HepG2 (cell line): ENCODE results near the gene CNP. TPM values are rescaled to one million over a fixed set of nuclear protein-coding genes. Genes with fewer than 3 reads are reported as not detected.

ENCODE experiments used
- ATF7 ChIP-seq, 2 experiments: fragments of 450-650 bp in 1 of 2; sonication (generic) in 1 of 2; formaldehyde crosslinking in 1 of 2; IDR thresholded peaks; 2 replicates each; pipeline versions ENCODE4 v1.4.0 to v1.6.1; 2016 to 2020; ENCODE audit warnings: antibody characterized with exemption in 1 of 2, mild to moderate bottlenecking in 1 of 2, missing genetic modification reagents in 1 of 2
- ATM ChIP-seq: fragments of 450-650 bp; IDR thresholded peaks from 2 replicates; pipeline ENCODE4 v1.7.1; 2017; ENCODE audit warnings: mild to moderate bottlenecking, borderline replicate concordance
- CAMTA2 ChIP-seq: sonication (generic); formaldehyde crosslinking; IDR thresholded peaks from 2 replicates; pipeline ENCODE4 v1.4.0; 2020; ENCODE audit warnings: mild to moderate bottlenecking, missing genetic modification reagents, borderline replicate concordance
- CREB1 ChIP-seq, 2 experiments: fragments of 450-650 bp in 1 of 2; IDR thresholded peaks; 2 replicates each; pipeline ENCODE4 v1.6.1; 2016 to 2017; ENCODE audit warnings: control low read depth in 1 of 2, mild to moderate bottlenecking in 1 of 2, missing compliant biosample characterization in 1 of 2, missing genetic modification characterization in 1 of 2
- DNMT3B ChIP-seq: conservative IDR thresholded peaks from 2 replicates; pipeline ENCODE4 v1.6.1; 2016; ENCODE audit warnings: missing biosample characterization, control low read depth
- DR1 ChIP-seq: sonication (generic); formaldehyde crosslinking; IDR thresholded peaks from 2 replicates; pipeline ENCODE4 v1.8.0; 2021; ENCODE audit warnings: mild to moderate bottlenecking, missing genetic modification reagents, inconsistent platforms
- GZF1 ChIP-seq: sonication (generic); formaldehyde crosslinking; IDR thresholded peaks from 2 replicates; pipeline ENCODE4 v1.5.1; 2020; ENCODE audit warnings: mild to moderate bottlenecking, missing genetic modification reagents
- HDAC6 ChIP-seq: fragments of 200-600 bp; sonication (generic); IDR thresholded peaks from 2 replicates; pipeline ENCODE4 v1.7.0; 2017; ENCODE audit warnings: mild to moderate bottlenecking, antibody characterized with exemption, low read length, low read depth
- HNRNPUL1 ChIP-seq: fragments of 200-400 bp; formaldehyde crosslinking; IDR thresholded peaks from 2 replicates; pipeline ENCODE4 v1.6.1; 2017; ENCODE audit warnings: low read depth, mild to moderate bottlenecking, low read length, moderate library complexity
- JUNB ChIP-seq: sonication (generic); formaldehyde crosslinking; IDR thresholded peaks from 2 replicates; pipeline ENCODE4 v1.8.0; 2022; ENCODE audit warnings: missing genetic modification reagents, mild to moderate bottlenecking, borderline replicate concordance
- MBNL3 ChIP-seq: fragments of 250-450 bp; sonication (Bioruptor Pico); conservative IDR thresholded peaks from 2 replicates; pipeline ENCODE4 v1.8.0; 2022; ENCODE audit warnings: mild to moderate bottlenecking, inconsistent platforms
- POLR2A ChIP-seq, 2 experiments: IDR thresholded peaks; 2 replicates each; pipeline ENCODE4 v1.6.1; 2011; ENCODE audit warnings: low read depth in 2 of 2, low read length in 2 of 2, mild to moderate bottlenecking in 1 of 2, moderate library complexity in 1 of 2; ENCODE audit not compliant: insufficient read depth in 1 of 2
- SAFB2 ChIP-seq: sonication (generic); formaldehyde crosslinking; IDR thresholded peaks from 2 replicates; pipeline ENCODE4 v1.5.1; 2020; ENCODE audit warnings: missing genetic modification reagents, low read depth, mild to moderate bottlenecking, borderline replicate concordance
- SOX5 ChIP-seq: IDR thresholded peaks from 2 replicates; pipeline ENCODE4 v1.6.1; 2016; ENCODE audit warnings: borderline replicate concordance
- TCF7L2 ChIP-seq: IDR thresholded peaks from 2 replicates; pipeline ENCODE4 v1.6.1; 2011; ENCODE audit warnings: mild to moderate bottlenecking, low read depth, low read length, moderate library complexity
- TEF ChIP-seq: sonication (generic); formaldehyde crosslinking; IDR thresholded peaks from 2 replicates; pipeline ENCODE4 v1.5.0; 2020; ENCODE audit warnings: missing genetic modification reagents
- ZFP41 ChIP-seq: sonication (generic); formaldehyde crosslinking; IDR thresholded peaks from 2 replicates; pipeline ENCODE4 v1.4.0; 2020; ENCODE audit warnings: mild to moderate bottlenecking, missing genetic modification reagents, borderline replicate concordance
- ZNF24 ChIP-seq: fragments of 450-650 bp; IDR thresholded peaks from 2 replicates; pipeline ENCODE4 v1.6.1; 2017; ENCODE audit warnings: antibody characterized with exemption, mild to moderate bottlenecking
- ZNF350 ChIP-seq: sonication (generic); formaldehyde crosslinking; IDR thresholded peaks from 2 replicates; pipeline ENCODE4 v1.4.0; 2020; ENCODE audit warnings: mild to moderate bottlenecking, low read depth, missing genetic modification reagents, borderline replicate concordance
- ZNF496 ChIP-seq: sonication (generic); formaldehyde crosslinking; IDR thresholded peaks from 2 replicates; pipeline ENCODE4 v1.8.1; 2023; ENCODE audit warnings: mild to moderate bottlenecking, moderate library complexity, missing genetic modification reagents; ENCODE audit not compliant: insufficient replicate concordance
- ZNF672 ChIP-seq: sonication (generic); formaldehyde crosslinking; IDR thresholded peaks from 2 replicates; pipeline ENCODE4 v1.8.1; 2022; ENCODE audit warnings: missing genetic modification reagents
- ZSCAN30 ChIP-seq: sonication (generic); formaldehyde crosslinking; IDR thresholded peaks from 2 replicates; pipeline ENCODE4 v1.5.0; 2020; ENCODE audit warnings: mild to moderate bottlenecking, missing genetic modification reagents
- polyA plus RNA-seq, 8 experiments: library from polyadenylated mRNA; depleted of rRNA in 3 of 8; stranded (reverse) in 7 of 8; unstranded in 1 of 8; fragments of >200 nt; fragmentation: Illumina TruSeq in 4 of 8; extraction: Trizol in 4 of 8; gene quantifications; 2 replicates each; pipeline versions ENCODE4 v1.2.1 to v1.2.3, GENCODE V29; 2011 to 2016; ENCODE audit warnings: low read depth in 4 of 8, missing spikeins in 1 of 8, mixed read lengths in 1 of 8; ENCODE audit not compliant: insufficient read depth in 1 of 8
- total RNA-seq, 5 experiments: library from RNA; depleted of rRNA; stranded (reverse); fragments of >200 nt; fragmentation: Illumina TruSeq; extraction: Trizol; gene quantifications; 2 replicates each; pipeline ENCODE4 v1.2.3, GENCODE V29; 2016; ENCODE audit warnings: low read depth in 1 of 5
- TF ChIP-seq, protein P1 (sequence below): IDR thresholded peaks from 2 replicates; pipeline ENCODE4 v1.6.1; 2016; ENCODE audit warnings: missing genetic modification reagents, missing compliant biosample characterization
- TF ChIP-seq, protein P2 (sequence below): sonication (generic); formaldehyde crosslinking; IDR thresholded peaks from 2 replicates; pipeline ENCODE4 v1.5.0; 2020; ENCODE audit warnings: mild to moderate bottlenecking, missing genetic modification reagents
- TF ChIP-seq, protein P3 (sequence below): IDR thresholded peaks from 2 replicates; pipeline ENCODE4 v1.6.1; 2018; ENCODE audit warnings: missing genetic modification reagents

CNP gene
- total and polyA plus RNA-seq, 2 of the 13 experiments (the other 11 are each of a cell fraction or from before 2014, with no cell fraction given), result 97.2 to 161 TPM

GRCh38 chr17:41959336-41960095, 7.1 kb upstream of the CNP start (continued):
- TF ChIP-seq ZNF350 (CRISPR knock-in tag) (peak; percentile 56; the same call in 1 of the 2 replicates), ZNF24 (no peak), DNMT3B (CRISPR knock-in tag) (no peak), ZNF496 (CRISPR knock-in tag) (no peak), MBNL3 (CRISPR knock-in tag) (no peak), CAMTA2 (CRISPR knock-in tag) (no peak), HDAC6 (no peak), HNRNPUL1 (no peak), SOX5 (CRISPR knock-in tag) (no peak; the same call in 1 of the 2 replicates), ZFP41 (CRISPR knock-in tag) (no peak), TCF7L2 (no peak), DR1 (CRISPR knock-in tag) (no peak), ATM (no peak), CREB1 (IDR thresholded peaks at IDR 0.05) (no peak; the same call in 1 of the 2 replicates), CREB1 (CRISPR knock-in tag; IDR thresholded peaks at IDR 0.05) (no peak), TEF (peak; percentile 90), JUNB (CRISPR knock-in tag) (no peak), SAFB2 (CRISPR knock-in tag) (no peak; the same call in none of the 2 replicates), POLR2A (IDR thresholded peaks at IDR 0.05; ENCODE audit: insufficient read depth in 1 of 2, low read depth in 2 of 2, low read length in 2 of 2) (peak; percentile 45 to 57; a peak in 3 of 4 replicates), GZF1 (CRISPR knock-in tag) (peak; percentile 68; the same call in 1 of the 2 replicates), ZSCAN30 (CRISPR knock-in tag) (no peak), ZNF672 (CRISPR knock-in tag) (no peak), ATF7 (IDR thresholded peaks at IDR 0.05) (no peak), ATF7 (CRISPR knock-in tag; IDR thresholded peaks at IDR 0.05) (no peak)
- TF ChIP-seq, protein P1, sequence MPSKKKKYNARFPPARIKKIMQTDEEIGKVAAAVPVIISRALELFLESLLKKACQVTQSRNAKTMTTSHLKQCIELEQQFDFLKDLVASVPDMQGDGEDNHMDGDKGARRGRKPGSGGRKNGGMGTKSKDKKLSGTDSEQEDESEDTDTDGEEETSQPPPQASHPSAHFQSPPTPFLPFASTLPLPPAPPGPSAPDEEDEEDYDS (CRISPR knock-in tag), result peak; percentile 32
- TF ChIP-seq, protein P2, sequence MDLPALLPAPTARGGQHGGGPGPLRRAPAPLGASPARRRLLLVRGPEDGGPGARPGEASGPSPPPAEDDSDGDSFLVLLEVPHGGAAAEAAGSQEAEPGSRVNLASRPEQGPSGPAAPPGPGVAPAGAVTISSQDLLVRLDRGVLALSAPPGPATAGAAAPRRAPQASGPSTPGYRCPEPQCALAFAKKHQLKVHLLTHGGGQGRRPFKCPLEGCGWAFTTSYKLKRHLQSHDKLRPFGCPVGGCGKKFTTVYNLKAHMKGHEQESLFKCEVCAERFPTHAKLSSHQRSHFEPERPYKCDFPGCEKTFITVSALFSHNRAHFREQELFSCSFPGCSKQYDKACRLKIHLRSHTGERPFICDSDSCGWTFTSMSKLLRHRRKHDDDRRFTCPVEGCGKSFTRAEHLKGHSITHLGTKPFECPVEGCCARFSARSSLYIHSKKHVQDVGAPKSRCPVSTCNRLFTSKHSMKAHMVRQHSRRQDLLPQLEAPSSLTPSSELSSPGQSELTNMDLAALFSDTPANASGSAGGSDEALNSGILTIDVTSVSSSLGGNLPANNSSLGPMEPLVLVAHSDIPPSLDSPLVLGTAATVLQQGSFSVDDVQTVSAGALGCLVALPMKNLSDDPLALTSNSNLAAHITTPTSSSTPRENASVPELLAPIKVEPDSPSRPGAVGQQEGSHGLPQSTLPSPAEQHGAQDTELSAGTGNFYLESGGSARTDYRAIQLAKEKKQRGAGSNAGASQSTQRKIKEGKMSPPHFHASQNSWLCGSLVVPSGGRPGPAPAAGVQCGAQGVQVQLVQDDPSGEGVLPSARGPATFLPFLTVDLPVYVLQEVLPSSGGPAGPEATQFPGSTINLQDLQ (CRISPR knock-in tag), result no peak
- TF ChIP-seq, protein P3, sequence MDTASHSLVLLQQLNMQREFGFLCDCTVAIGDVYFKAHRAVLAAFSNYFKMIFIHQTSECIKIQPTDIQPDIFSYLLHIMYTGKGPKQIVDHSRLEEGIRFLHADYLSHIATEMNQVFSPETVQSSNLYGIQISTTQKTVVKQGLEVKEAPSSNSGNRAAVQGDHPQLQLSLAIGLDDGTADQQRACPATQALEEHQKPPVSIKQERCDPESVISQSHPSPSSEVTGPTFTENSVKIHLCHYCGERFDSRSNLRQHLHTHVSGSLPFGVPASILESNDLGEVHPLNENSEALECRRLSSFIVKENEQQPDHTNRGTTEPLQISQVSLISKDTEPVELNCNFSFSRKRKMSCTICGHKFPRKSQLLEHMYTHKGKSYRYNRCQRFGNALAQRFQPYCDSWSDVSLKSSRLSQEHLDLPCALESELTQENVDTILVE (CRISPR knock-in tag), result no peak
